GM10266 (cell line): Measurements from ENCODE around the gene VWA1.

ENCODE experiments used
- DNase-seq: peaks from one replicate; pipeline ENCODE4 v3.0.0; 2012; ENCODE audit errors: extremely low spot score
- CTCF ChIP-seq: IDR thresholded peaks from 2 replicates; pipeline ENCODE4 v1.5.1; 2012; ENCODE audit warnings: mild to moderate bottlenecking, low read depth; ENCODE audit not compliant: control insufficient read depth, insufficient read depth; ENCODE audit errors: missing control alignments

VWA1 gene

GRCh38 chr1:1422465-1423244, 12.8 kb upstream of the VWA1 start:
- no peak for TF ChIP-seq CTCF
- DNase-seq: peak; percentile 40

GRCh38 chr1:1423245-1423597, 12.3 kb upstream of the VWA1 start:
- DNase-seq: no peak
- no peak for TF ChIP-seq CTCF

GRCh38 chr1:1424707-1425106, 10.8 kb upstream of the VWA1 start:
- TF ChIP-seq CTCF: no peak
- no peak for DNase-seq

- DNase-seq: peak; percentile 28
- TF ChIP-seq CTCF: no peak
These were observed 10.1 kb upstream of the VWA1 start for GRCh38 chr1:1425426-1425752.

- DNase-seq: peak; percentile 32
- TF ChIP-seq CTCF: no peak
These were observed 9.6 kb upstream of the VWA1 start for GRCh38 chr1:1425753-1426495.

GRCh38 chr1:1426496-1427105, 8.9 kb upstream of the VWA1 start:
- peak; percentile 45 for DNase-seq
- no peak for TF ChIP-seq CTCF
